Measurements from ENCODE around the gene WDR82. TPM values are rescaled to one million over a fixed set of nuclear protein-coding genes. Genes with fewer than 3 reads are reported as not detected.

The WDR82 gene
- total and polyA plus RNA-seq, 2 of the 8 experiments (the other 6 are each of a cell fraction or from before 2014, with no cell fraction given), result 33.5 to 82.7 TPM

GRCh38 chr3:52213005-52213404 lies 65.4 kb downstream of the WDR82 start (continued):
- TF ChIP-seq ATF2 (IDR thresholded peaks at IDR 0.05; ENCODE audit: low read length) (no peak), YY1 (IDR thresholded peaks at IDR 0.05; ENCODE audit: low read depth, low read length) (no peak), FOSL1 (IDR thresholded peaks at IDR 0.05; ENCODE audit: insufficient read depth, low read depth, low read length) (no peak), SIX5 (IDR thresholded peaks at IDR 0.05; ENCODE audit: low read depth, low read length) (no peak), RBBP5 (IDR thresholded peaks at IDR 0.05; ENCODE audit: borderline replicate concordance, low read depth, low read length) (no peak), CTCF (IDR thresholded peaks at IDR 0.05; ENCODE audit: control extremely low read depth in 1 of 3, insufficient read depth in 1 of 3, low read depth in 1 of 3, low read length in 3 of 3) (no peak)
